GM23338 (cell line): Measurements from ENCODE around the gene USP10. TPM values are rescaled to one million over a fixed set of nuclear protein-coding genes. Genes with fewer than 3 reads are reported as not detected.
A peak's percentile ranks its signal among the peaks of the same experiment; 100 is the strongest.

Source experiments
- ATAC-seq: fragments of 200-7000 bp; cut with Tn5 transposase; 3 replicates; pipeline ENCODE4 v1.9.1; 2020
- DNase-seq: peaks from one replicate; pipeline ENCODE4 v3.0.0-alpha.2; 2015; ENCODE audit warnings: low spot score
- H2AFZ ChIP-seq: fragments of 200-600 bp; sonication (generic); 2 replicates; pipeline ENCODE4 v1.8.0; 2016; ENCODE audit warnings: antibody characterized with exemption, mild to moderate bottlenecking, moderate library complexity
- H3F3A ChIP-seq: fragments of 200-600 bp; sonication (generic); replicated peaks from 2 replicates; pipeline ENCODE4 v1.8.0; 2017; ENCODE audit warnings: antibody characterized with exemption, mixed run types, low read depth
- H3K27ac ChIP-seq: fragments of 200-600 bp; sonication (generic); 2 replicates; pipeline ENCODE4 v1.6.1; 2016; ENCODE audit warnings: low read depth
- H3K27me3 ChIP-seq: fragments of 200-600 bp; sonication (generic); 2 replicates; pipeline ENCODE4 v1.8.0; 2016; ENCODE audit warnings: mild to moderate bottlenecking, mixed run types, moderate library complexity; ENCODE audit not compliant: insufficient read depth
- H3K36me3 ChIP-seq: fragments of 200-600 bp; sonication (generic); 2 replicates; pipeline ENCODE4 v1.8.0; 2016; ENCODE audit warnings: mild to moderate bottlenecking; ENCODE audit not compliant: insufficient read depth
- H3K4me1 ChIP-seq: fragments of 200-600 bp; sonication (generic); 2 replicates; pipeline ENCODE4 v1.8.0; 2016; ENCODE audit warnings: mild to moderate bottlenecking, moderate library complexity; ENCODE audit not compliant: insufficient read depth
- H3K4me2 ChIP-seq: fragments of 200-600 bp; sonication (generic); 2 replicates; pipeline ENCODE4 v1.7.1; 2017; ENCODE audit warnings: mixed run types
- H3K4me3 ChIP-seq: fragments of 200-600 bp; sonication (generic); 2 replicates; pipeline ENCODE4 v1.6.1; 2016; ENCODE audit warnings: mixed run types
- H3K79me2 ChIP-seq: fragments of 200-600 bp; sonication (generic); replicated peaks from 2 replicates; pipeline ENCODE4 v1.8.0; 2017; ENCODE audit warnings: mild to moderate bottlenecking; ENCODE audit not compliant: insufficient read depth
- H3K9me2 ChIP-seq: fragments of 200-600 bp; sonication (generic); 2 replicates; pipeline ENCODE4 v1.8.0; 2017; ENCODE audit not compliant: insufficient read depth
- H4K20me1 ChIP-seq: fragments of 200-600 bp; sonication (generic); replicated peaks from 2 replicates; pipeline ENCODE4 v1.8.0; 2017; ENCODE audit warnings: mild to moderate bottlenecking; ENCODE audit not compliant: insufficient read depth
- H3K27ac Mint-ChIP-seq: 2 replicates; pipeline ENCODE4 v1.8.0; 2020; ENCODE audit warnings: inconsistent platforms, mild to moderate bottlenecking, moderate library complexity, mixed read lengths
- H3K27me3 Mint-ChIP-seq: 3 replicates; pipeline ENCODE4 v1.8.0; 2022; ENCODE audit warnings: low read depth, mild to moderate bottlenecking, moderate library complexity, mixed read lengths, inconsistent platforms; ENCODE audit not compliant: insufficient read depth, poor library complexity
- H3K36me3 Mint-ChIP-seq: 3 replicates; pipeline ENCODE4 v1.8.0; 2021; ENCODE audit warnings: low read depth, mild to moderate bottlenecking, inconsistent platforms, moderate library complexity, mixed read lengths
- H3K4me1 Mint-ChIP-seq: 3 replicates; pipeline ENCODE4 v1.8.0; 2020; ENCODE audit warnings: mild to moderate bottlenecking, inconsistent platforms, mixed read lengths
- H3K4me3 Mint-ChIP-seq: 3 replicates; pipeline ENCODE4 v1.8.0; 2021; ENCODE audit warnings: moderate library complexity, mild to moderate bottlenecking, inconsistent platforms, mixed read lengths
- H3K9me3 Mint-ChIP-seq: 3 replicates; pipeline ENCODE4 v1.8.0; 2020; ENCODE audit warnings: moderate library complexity, mild to moderate bottlenecking, inconsistent platforms, mixed read lengths
- CREB1 ChIP-seq: fragments of 250-450 bp; sonication (Bioruptor Pico); IDR thresholded peaks from 2 replicates; pipeline ENCODE4 v1.5.0; 2020; ENCODE audit warnings: low read depth, mild to moderate bottlenecking, moderate library complexity
- CTCF ChIP-seq, 2 experiments: fragments of 200-600 bp in 1 of 2; sonication (generic) in 1 of 2; conservative IDR thresholded peaks; 2 replicates each; pipeline versions ENCODE4 v1.5.1 to v1.6.1; 2016 to 2017; ENCODE audit warnings: antibody characterized with exemption in 2 of 2, low read depth in 2 of 2, mild to moderate bottlenecking in 2 of 2, moderate library complexity in 1 of 2
- EZH2 ChIP-seq: fragments of 200-600 bp; sonication (generic); IDR thresholded peaks from one replicate; pipeline ENCODE4 v1.8.0; 2017; ENCODE audit warnings: antibody characterized with exemption, mild to moderate bottlenecking, low read depth; ENCODE audit not compliant: unreplicated experiment
- EZH2phosphoT487 ChIP-seq: fragments of 200-600 bp; sonication (generic); IDR thresholded peaks from one replicate; pipeline ENCODE4 v1.8.1; 2018; ENCODE audit warnings: antibody characterized with exemption; ENCODE audit not compliant: unreplicated experiment
- JUNB ChIP-seq: IDR thresholded peaks from one replicate; pipeline ENCODE4 v1.6.1; 2016; ENCODE audit warnings: antibody characterized with exemption; ENCODE audit not compliant: unreplicated experiment
- NANOG ChIP-seq: IDR thresholded peaks from 2 replicates; pipeline ENCODE4 v1.6.1; 2016; ENCODE audit warnings: antibody characterized with exemption, borderline replicate concordance
- POLR2AphosphoS5 ChIP-seq: IDR thresholded peaks from 2 replicates; pipeline ENCODE4 v1.6.1; 2016; ENCODE audit warnings: antibody characterized with exemption, low read depth
- STAT1 ChIP-seq: IDR thresholded peaks from one replicate; pipeline ENCODE4 v1.6.1; 2016; ENCODE audit warnings: antibody characterized with exemption; ENCODE audit not compliant: unreplicated experiment
- ZNF114 ChIP-seq: fragments of 250-450 bp; sonication (Bioruptor Pico); IDR thresholded peaks from 2 replicates; pipeline ENCODE4 v1.5.0; 2020; ENCODE audit warnings: mild to moderate bottlenecking, moderate library complexity
- ZNF331 ChIP-seq: fragments of 250-450 bp; sonication (Bioruptor Pico); IDR thresholded peaks from 2 replicates; pipeline ENCODE4 v1.5.0; 2020; ENCODE audit warnings: low read depth, mild to moderate bottlenecking, moderate library complexity
- polyA plus RNA-seq: library from polyadenylated mRNA; unstranded; fragments of >200 nt; fragmentation: Nextera tagmentation; extraction: Ambion mirVana; gene quantifications from 2 replicates; pipeline ENCODE4 v1.2.1, GENCODE V29; 2016
- total RNA-seq: library from RNA; depleted of rRNA; stranded (reverse); fragments of >200 nt; shearing (Covaris generic); gene quantifications from 2 replicates; pipeline ENCODE4 v1.2.3, GENCODE V29; 2014
- TF ChIP-seq, protein P1 (sequence below): fragments of 250-450 bp; sonication (Bioruptor Pico); IDR thresholded peaks from 2 replicates; pipeline ENCODE4 v1.5.0; 2020; ENCODE audit warnings: mild to moderate bottlenecking, moderate library complexity
- TF ChIP-seq, protein P2 (sequence below): IDR thresholded peaks from 2 replicates; pipeline ENCODE4 v1.6.1; 2016; ENCODE audit warnings: antibody characterized with exemption
- TF ChIP-seq, protein P3 (sequence below): IDR thresholded peaks from one replicate; pipeline ENCODE4 v1.6.1; 2018; ENCODE audit warnings: antibody characterized with exemption; ENCODE audit not compliant: unreplicated experiment

The USP10 gene
- total and polyA plus RNA-seq, 2 experiments from 2014 or later: 158 to 194 TPM

DNA sequence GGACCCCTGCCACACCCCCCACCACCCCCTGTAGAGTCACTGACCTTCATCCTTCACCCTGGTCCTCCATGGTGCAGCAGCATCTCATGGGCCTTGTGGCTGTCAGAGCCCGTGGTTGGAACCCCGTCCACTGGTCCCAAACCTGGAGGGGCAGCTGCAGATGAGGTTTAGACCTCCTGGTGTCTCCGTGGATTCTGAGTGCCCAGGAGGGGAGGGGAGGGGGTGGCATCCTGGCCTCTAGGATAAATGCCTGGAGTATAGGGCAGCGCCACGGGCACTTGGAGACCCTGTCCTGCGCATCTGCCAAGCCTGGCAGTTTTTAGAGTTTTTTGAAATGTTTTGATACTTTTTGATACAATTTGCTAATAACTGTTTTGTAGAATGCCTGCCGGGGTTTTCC, 34.0 kb upstream of the USP10 start:
- no peak overlapping the region for H3K4me3 Mint-ChIP-seq
- peaks cover 18% of the 10 kb centered on the region; the same call in 2 of the 3 replicates for H3K36me3 Mint-ChIP-seq
- no peaks in the 10 kb centered on the region; the same call in 2 of the 3 replicates for H3K9me3 Mint-ChIP-seq
- TF ChIP-seq ZNF331 (no peak), CREB1 (CRISPR knock-in tag) (no peak), POLR2AphosphoS5 (no peak), EZH2 (no peak), ZNF114 (CRISPR knock-in tag) (no peak), CTCF (conservative IDR thresholded peaks at IDR 0.05; ENCODE audit: low read depth in 2 of 2) (no peak), JUNB (no peak), STAT1 (no peak), NANOG (no peak), EZH2phosphoT487 (no peak)
- TF ChIP-seq, protein P1, sequence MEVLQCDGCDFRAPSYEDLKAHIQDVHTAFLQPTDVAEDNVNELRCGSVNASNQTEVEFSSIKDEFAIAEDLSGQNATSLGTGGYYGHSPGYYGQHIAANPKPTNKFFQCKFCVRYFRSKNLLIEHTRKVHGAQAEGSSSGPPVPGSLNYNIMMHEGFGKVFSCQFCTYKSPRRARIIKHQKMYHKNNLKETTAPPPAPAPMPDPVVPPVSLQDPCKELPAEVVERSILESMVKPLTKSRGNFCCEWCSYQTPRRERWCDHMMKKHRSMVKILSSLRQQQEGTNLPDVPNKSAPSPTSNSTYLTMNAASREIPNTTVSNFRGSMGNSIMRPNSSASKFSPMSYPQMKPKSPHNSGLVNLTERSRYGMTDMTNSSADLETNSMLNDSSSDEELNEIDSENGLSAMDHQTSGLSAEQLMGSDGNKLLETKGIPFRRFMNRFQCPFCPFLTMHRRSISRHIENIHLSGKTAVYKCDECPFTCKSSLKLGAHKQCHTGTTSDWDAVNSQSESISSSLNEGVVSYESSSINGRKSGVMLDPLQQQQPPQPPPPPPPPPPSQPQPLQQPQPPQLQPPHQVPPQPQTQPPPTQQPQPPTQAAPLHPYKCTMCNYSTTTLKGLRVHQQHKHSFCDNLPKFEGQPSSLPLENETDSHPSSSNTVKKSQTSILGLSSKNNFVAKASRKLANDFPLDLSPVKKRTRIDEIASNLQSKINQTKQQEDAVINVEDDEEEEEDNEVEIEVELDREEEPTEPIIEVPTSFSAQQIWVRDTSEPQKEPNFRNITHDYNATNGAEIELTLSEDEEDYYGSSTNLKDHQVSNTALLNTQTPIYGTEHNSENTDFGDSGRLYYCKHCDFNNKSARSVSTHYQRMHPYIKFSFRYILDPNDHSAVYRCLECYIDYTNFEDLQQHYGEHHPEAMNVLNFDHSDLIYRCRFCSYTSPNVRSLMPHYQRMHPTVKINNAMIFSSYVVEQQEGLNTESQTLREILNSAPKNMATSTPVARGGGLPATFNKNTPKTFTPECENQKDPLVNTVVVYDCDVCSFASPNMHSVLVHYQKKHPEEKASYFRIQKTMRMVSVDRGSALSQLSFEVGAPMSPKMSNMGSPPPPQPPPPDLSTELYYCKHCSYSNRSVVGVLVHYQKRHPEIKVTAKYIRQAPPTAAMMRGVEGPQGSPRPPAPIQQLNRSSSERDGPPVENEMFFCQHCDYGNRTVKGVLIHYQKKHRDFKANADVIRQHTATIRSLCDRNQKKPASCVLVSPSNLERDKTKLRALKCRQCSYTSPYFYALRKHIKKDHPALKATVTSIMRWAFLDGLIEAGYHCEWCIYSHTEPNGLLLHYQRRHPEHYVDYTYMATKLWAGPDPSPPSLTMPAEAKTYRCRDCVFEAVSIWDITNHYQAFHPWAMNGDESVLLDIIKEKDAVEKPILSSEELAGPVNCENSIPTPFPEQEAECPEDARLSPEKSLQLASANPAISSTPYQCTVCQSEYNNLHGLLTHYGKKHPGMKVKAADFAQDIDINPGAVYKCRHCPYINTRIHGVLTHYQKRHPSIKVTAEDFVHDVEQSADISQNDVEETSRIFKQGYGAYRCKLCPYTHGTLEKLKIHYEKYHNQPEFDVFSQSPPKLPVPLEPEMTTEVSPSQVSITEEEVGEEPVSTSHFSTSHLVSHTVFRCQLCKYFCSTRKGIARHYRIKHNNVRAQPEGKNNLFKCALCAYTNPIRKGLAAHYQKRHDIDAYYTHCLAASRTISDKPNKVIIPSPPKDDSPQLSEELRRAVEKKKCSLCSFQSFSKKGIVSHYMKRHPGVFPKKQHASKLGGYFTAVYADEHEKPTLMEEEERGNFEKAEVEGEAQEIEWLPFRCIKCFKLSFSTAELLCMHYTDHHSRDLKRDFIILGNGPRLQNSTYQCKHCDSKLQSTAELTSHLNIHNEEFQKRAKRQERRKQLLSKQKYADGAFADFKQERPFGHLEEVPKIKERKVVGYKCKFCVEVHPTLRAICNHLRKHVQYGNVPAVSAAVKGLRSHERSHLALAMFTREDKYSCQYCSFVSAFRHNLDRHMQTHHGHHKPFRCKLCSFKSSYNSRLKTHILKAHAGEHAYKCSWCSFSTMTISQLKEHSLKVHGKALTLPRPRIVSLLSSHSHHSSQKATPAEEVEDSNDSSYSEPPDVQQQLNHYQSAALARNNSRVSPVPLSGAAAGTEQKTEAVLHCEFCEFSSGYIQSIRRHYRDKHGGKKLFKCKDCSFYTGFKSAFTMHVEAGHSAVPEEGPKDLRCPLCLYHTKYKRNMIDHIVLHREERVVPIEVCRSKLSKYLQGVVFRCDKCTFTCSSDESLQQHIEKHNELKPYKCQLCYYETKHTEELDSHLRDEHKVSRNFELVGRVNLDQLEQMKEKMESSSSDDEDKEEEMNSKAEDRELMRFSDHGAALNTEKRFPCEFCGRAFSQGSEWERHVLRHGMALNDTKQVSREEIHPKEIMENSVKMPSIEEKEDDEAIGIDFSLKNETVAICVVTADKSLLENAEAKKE (CRISPR knock-in tag): no peak
- TF ChIP-seq, protein P2, sequence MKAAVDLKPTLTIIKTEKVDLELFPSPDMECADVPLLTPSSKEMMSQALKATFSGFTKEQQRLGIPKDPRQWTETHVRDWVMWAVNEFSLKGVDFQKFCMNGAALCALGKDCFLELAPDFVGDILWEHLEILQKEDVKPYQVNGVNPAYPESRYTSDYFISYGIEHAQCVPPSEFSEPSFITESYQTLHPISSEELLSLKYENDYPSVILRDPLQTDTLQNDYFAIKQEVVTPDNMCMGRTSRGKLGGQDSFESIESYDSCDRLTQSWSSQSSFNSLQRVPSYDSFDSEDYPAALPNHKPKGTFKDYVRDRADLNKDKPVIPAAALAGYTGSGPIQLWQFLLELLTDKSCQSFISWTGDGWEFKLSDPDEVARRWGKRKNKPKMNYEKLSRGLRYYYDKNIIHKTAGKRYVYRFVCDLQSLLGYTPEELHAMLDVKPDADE: no peak
- TF ChIP-seq, protein P3, sequence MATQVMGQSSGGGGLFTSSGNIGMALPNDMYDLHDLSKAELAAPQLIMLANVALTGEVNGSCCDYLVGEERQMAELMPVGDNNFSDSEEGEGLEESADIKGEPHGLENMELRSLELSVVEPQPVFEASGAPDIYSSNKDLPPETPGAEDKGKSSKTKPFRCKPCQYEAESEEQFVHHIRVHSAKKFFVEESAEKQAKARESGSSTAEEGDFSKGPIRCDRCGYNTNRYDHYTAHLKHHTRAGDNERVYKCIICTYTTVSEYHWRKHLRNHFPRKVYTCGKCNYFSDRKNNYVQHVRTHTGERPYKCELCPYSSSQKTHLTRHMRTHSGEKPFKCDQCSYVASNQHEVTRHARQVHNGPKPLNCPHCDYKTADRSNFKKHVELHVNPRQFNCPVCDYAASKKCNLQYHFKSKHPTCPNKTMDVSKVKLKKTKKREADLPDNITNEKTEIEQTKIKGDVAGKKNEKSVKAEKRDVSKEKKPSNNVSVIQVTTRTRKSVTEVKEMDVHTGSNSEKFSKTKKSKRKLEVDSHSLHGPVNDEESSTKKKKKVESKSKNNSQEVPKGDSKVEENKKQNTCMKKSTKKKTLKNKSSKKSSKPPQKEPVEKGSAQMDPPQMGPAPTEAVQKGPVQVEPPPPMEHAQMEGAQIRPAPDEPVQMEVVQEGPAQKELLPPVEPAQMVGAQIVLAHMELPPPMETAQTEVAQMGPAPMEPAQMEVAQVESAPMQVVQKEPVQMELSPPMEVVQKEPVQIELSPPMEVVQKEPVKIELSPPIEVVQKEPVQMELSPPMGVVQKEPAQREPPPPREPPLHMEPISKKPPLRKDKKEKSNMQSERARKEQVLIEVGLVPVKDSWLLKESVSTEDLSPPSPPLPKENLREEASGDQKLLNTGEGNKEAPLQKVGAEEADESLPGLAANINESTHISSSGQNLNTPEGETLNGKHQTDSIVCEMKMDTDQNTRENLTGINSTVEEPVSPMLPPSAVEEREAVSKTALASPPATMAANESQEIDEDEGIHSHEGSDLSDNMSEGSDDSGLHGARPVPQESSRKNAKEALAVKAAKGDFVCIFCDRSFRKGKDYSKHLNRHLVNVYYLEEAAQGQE: no peak
- DNase-seq (no peak), ATAC-seq (no peak)
- peaks cover 9% of the 10 kb centered on the region for H3K27me3 Mint-ChIP-seq
- Histone ChIP-seq H3K27ac (no peak overlapping the region), H3K27me3 (no peaks in the 10 kb centered on the region), H3K4me3 (no peak overlapping the region), H3K9me2 (0 out of 2 replicates have a peak, but pooled peaks cover 4% of the 10 kb centered on the region), H3K4me2 (no peak overlapping the region), H3K36me3 (no peaks in the 10 kb centered on the region), H2AFZ (no peak overlapping the region), H3K4me1 (peaks cover 36% of the 10 kb centered on the region), H4K20me1 (no peaks in the 10 kb centered on the region), H3K79me2 (no peaks in the 10 kb centered on the region), H3F3A (peaks cover 8% of the 10 kb centered on the region; the same call in 1 of the 2 replicates)
- H3K4me1 Mint-ChIP-seq: peaks cover 42% of the 10 kb centered on the region
- 0 out of 2 replicates have a peak overlapping the region, but pooled peaks have one; percentile 30 for H3K27ac Mint-ChIP-seq
